Neural cell (in vitro differentiated cells): ENCODE measurements around the gene QPRT. TPM values are rescaled to one million over a fixed set of nuclear protein-coding genes. Genes with fewer than 3 reads are reported as not detected.
"Not testable (repeated sequence)": the region's sequence is repeated elsewhere in the genome, so short reads cannot be mapped to it uniquely, and the experiment has no call there.

Source experiments
- H2AFZ ChIP-seq: fragments of 200-600, 300-800 bp; sonication (generic), shearing (Covaris generic); 2 replicates; pipeline ENCODE4 v1.6.0; 2014; ENCODE audit warnings: low read depth, mild to moderate bottlenecking, antibody characterized with exemption, low read length, moderate library complexity
- H3F3A ChIP-seq: fragments of 200-600 bp; shearing (Covaris generic); 2 replicates; pipeline ENCODE4 v1.6.1; 2016; ENCODE audit warnings: mild to moderate bottlenecking, moderate library complexity, mixed read lengths, antibody characterized with exemption, low read length; ENCODE audit not compliant: insufficient read depth, poor library complexity, severe bottlenecking
- H3K27ac ChIP-seq: fragments of 200-600, 300-800 bp; sonication (generic), shearing (Covaris generic); 2 replicates; pipeline ENCODE4 v1.5.1; 2014; ENCODE audit warnings: mild to moderate bottlenecking, low read length, moderate library complexity
- H3K27me3 ChIP-seq: fragments of 300-800, 200-600 bp; sonication (generic), shearing (Covaris generic); 2 replicates; pipeline ENCODE4 v1.6.0; 2014; ENCODE audit warnings: mild to moderate bottlenecking, low read depth, low read length, moderate library complexity; ENCODE audit not compliant: insufficient read depth
- H3K36me3 ChIP-seq: fragments of 300-800, 200-600 bp; sonication (generic), shearing (Covaris generic); 2 replicates; pipeline ENCODE4 v1.5.1; 2014; ENCODE audit warnings: mild to moderate bottlenecking, antibody characterized with exemption, low read length, moderate library complexity; ENCODE audit not compliant: insufficient read depth
- H3K4me2 ChIP-seq: fragments of 300-800, 200-600 bp; sonication (generic), shearing (Covaris generic); 2 replicates; pipeline ENCODE4 v1.6.0; 2014; ENCODE audit warnings: mild to moderate bottlenecking, low read length
- H3K4me3 ChIP-seq: fragments of 300-800, 200-600 bp; sonication (generic), shearing (Covaris generic); 2 replicates; pipeline ENCODE4 v1.5.1; 2014; ENCODE audit warnings: mild to moderate bottlenecking, low read length, moderate library complexity
- H3K79me2 ChIP-seq: fragments of 200-600 bp; shearing (Covaris generic); replicated peaks from 2 replicates; pipeline ENCODE4 v1.6.0; 2014; ENCODE audit warnings: mild to moderate bottlenecking, low read length, moderate library complexity; ENCODE audit not compliant: insufficient read depth
- H3K9ac ChIP-seq: fragments of 300-800, 200-600 bp; sonication (generic), shearing (Covaris generic); 2 replicates; pipeline ENCODE4 v1.6.1; 2016; ENCODE audit warnings: mild to moderate bottlenecking, low read length, mixed read lengths
- H3K9me2 ChIP-seq: fragments of 200-600 bp; shearing (Covaris generic); 2 replicates; pipeline ENCODE4 v1.6.1; 2016; ENCODE audit warnings: mild to moderate bottlenecking, low read length, mixed read lengths; ENCODE audit not compliant: insufficient read depth
- H3K9me3 ChIP-seq: fragments of 200-600, 300-800 bp; sonication (generic), shearing (Covaris generic); 2 replicates; pipeline ENCODE4 v1.6.1; 2016; ENCODE audit warnings: mild to moderate bottlenecking, mixed run types, low read length, moderate library complexity, mixed read lengths
- H4K20me1 ChIP-seq: fragments of 200-600 bp; shearing (Covaris generic); 2 replicates; pipeline ENCODE4 v1.6.1; 2016; ENCODE audit warnings: mild to moderate bottlenecking, mixed run types; ENCODE audit not compliant: insufficient read depth
- CTCF ChIP-seq: fragments of 450-650 bp; IDR thresholded peaks from 2 replicates; pipeline ENCODE4 v1.5.1; 2014; ENCODE audit warnings: antibody characterized with exemption, mild to moderate bottlenecking, moderate library complexity; ENCODE audit not compliant: poor library complexity, severe bottlenecking
- EP300 ChIP-seq: fragments of 450-650 bp; conservative IDR thresholded peaks from 2 replicates; pipeline ENCODE4 v1.6.1; 2014; ENCODE audit warnings: antibody characterized with exemption, mild to moderate bottlenecking, moderate library complexity; ENCODE audit not compliant: poor library complexity, severe bottlenecking
- EZH2 ChIP-seq: fragments of 200-600, 300-800 bp; shearing (Covaris generic), sonication (generic); IDR thresholded peaks from 2 replicates; pipeline ENCODE4 v1.6.1; 2014; ENCODE audit warnings: antibody characterized with exemption, low read length, borderline replicate concordance, mild to moderate bottlenecking; ENCODE audit not compliant: insufficient read depth, poor library complexity, severe bottlenecking
- MXI1 ChIP-seq: fragments of 450-650 bp; conservative IDR thresholded peaks from 2 replicates; pipeline ENCODE4 v1.6.1; 2014; ENCODE audit warnings: antibody characterized with exemption, mild to moderate bottlenecking; ENCODE audit not compliant: poor library complexity, severe bottlenecking
- POLR2AphosphoS5 ChIP-seq: IDR thresholded peaks from 2 replicates; pipeline ENCODE4 v1.6.1; 2012
- RAD21 ChIP-seq: fragments of 450-650 bp; conservative IDR thresholded peaks from 2 replicates; pipeline ENCODE4 v1.6.1; 2014; ENCODE audit warnings: antibody characterized with exemption, mild to moderate bottlenecking, moderate library complexity
- SMC3 ChIP-seq: fragments of 450-650 bp; conservative IDR thresholded peaks from 2 replicates; pipeline ENCODE4 v1.6.1; 2014; ENCODE audit warnings: antibody characterized with exemption, mild to moderate bottlenecking, moderate library complexity; ENCODE audit not compliant: poor library complexity
- TAF1 ChIP-seq: IDR thresholded peaks from 2 replicates; pipeline ENCODE4 v1.6.1; 2012; ENCODE audit warnings: low read depth
- polyA plus RNA-seq: library from polyadenylated mRNA; depleted of rRNA; stranded (reverse); fragments of >200 nt; gene quantifications from 2 replicates; pipeline ENCODE4 v1.2.3, GENCODE V29; 2014
- TF ChIP-seq, protein P1 (sequence below): IDR thresholded peaks from 2 replicates; pipeline ENCODE4 v1.6.1; 2012; ENCODE audit warnings: borderline replicate concordance

Gene QPRT
- polyA plus RNA-seq, 1 donor from 2014 or later, result 2.7 TPM

DNA sequence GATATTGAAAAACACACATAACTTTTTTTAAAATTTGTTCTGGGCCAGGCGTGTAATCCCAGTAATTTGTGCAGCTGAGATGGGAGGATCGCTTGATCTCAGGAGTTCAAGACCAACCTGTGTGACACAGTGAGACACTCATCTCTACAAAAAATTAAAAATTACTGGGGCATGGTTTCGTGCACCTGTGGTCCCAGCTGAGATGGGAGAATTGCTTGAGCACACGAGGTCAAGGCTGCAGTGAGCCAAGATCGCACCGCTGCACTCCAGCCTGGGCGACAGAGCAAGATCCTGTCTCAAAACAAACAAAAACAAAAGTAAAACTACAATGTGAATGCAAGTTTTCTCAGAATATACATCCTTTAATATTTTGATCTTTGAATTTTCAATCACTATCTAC lies 51.7 kb downstream of the QPRT start:
- H2AFZ ChIP-seq, result no peak overlapping the region

DNA sequence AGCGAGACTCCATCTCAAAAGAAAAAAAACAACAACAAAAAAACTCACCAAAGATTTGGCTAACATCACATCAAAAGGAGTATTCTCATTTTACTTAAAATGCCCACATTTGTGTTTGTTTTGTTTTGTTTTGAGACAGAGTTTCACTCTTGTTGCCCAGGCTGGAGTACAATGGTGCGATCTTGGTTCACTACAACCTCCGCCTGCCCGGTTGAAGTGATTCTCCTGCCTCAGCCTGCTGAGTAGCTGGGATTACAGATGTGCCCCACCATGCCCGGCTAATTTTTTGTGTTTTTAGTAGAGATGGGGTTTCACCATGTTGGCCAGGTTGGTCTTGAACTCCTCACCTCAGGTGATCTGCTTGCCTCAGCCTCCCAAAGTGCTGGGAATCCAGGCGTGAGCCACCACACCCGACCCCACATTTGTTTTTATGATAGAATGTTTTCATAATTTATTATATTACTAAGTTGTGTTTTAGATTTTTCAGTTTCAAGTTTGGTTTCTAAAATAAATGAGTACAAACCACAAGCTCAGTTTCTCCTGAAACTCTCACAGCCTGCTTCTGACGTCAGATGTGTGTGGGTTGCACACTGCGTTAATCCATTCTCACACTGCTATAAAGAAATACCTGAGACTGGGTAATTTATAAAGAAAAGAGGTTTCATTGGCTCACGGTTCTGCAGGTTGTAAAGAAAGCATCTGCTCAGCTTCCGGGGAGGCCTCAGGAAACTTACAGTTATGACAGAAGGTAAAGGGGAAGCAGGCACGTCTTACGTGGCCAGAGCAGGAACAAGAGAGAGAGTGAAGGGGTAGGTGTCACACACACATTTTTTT lies 53.0 kb downstream of the QPRT start:
- not testable (repeated sequence) for H3K79me2 ChIP-seq, H3K27me3 ChIP-seq, H3K9me3 ChIP-seq, H2AFZ ChIP-seq, H4K20me1 ChIP-seq, H3K4me3 ChIP-seq, H3K4me2 ChIP-seq, H3K9me2 ChIP-seq, H3K9ac ChIP-seq, H3K36me3 ChIP-seq, H3K27ac ChIP-seq, H3F3A ChIP-seq

More for the DNA sequence above, 51.7 kb downstream of the QPRT start:
- Histone ChIP-seq H3K79me2 (no peaks in the 10 kb centered on the region), H3K36me3 (no peaks in the 10 kb centered on the region), H3F3A (no peaks in the 10 kb centered on the region), H3K4me2 (no peak overlapping the region), H3K27me3 (no peaks in the 10 kb centered on the region), H4K20me1 (no peaks in the 10 kb centered on the region), H3K9ac (no peak overlapping the region), H3K27ac (no peak overlapping the region), H3K9me2 (no peaks in the 10 kb centered on the region), H3K9me3 (no peaks in the 10 kb centered on the region), H3K4me3 (no peak overlapping the region)
- no peak for TF ChIP-seq POLR2AphosphoS5
- no peak for TF ChIP-seq EP300
- no peak for TF ChIP-seq RAD21
- no peak for TF ChIP-seq SMC3
- TF ChIP-seq CTCF, result no peak
- TF ChIP-seq, protein P1, sequence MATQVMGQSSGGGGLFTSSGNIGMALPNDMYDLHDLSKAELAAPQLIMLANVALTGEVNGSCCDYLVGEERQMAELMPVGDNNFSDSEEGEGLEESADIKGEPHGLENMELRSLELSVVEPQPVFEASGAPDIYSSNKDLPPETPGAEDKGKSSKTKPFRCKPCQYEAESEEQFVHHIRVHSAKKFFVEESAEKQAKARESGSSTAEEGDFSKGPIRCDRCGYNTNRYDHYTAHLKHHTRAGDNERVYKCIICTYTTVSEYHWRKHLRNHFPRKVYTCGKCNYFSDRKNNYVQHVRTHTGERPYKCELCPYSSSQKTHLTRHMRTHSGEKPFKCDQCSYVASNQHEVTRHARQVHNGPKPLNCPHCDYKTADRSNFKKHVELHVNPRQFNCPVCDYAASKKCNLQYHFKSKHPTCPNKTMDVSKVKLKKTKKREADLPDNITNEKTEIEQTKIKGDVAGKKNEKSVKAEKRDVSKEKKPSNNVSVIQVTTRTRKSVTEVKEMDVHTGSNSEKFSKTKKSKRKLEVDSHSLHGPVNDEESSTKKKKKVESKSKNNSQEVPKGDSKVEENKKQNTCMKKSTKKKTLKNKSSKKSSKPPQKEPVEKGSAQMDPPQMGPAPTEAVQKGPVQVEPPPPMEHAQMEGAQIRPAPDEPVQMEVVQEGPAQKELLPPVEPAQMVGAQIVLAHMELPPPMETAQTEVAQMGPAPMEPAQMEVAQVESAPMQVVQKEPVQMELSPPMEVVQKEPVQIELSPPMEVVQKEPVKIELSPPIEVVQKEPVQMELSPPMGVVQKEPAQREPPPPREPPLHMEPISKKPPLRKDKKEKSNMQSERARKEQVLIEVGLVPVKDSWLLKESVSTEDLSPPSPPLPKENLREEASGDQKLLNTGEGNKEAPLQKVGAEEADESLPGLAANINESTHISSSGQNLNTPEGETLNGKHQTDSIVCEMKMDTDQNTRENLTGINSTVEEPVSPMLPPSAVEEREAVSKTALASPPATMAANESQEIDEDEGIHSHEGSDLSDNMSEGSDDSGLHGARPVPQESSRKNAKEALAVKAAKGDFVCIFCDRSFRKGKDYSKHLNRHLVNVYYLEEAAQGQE, result no peak
- TF ChIP-seq MXI1, result no peak
- no peak for TF ChIP-seq TAF1
- TF ChIP-seq EZH2, result no peak
